ENCODE results near the gene PLK4. TPM values are rescaled to one million over a fixed set of nuclear protein-coding genes. Genes with fewer than 3 reads are reported as not detected.
A peak's percentile ranks its signal among the peaks of the same experiment; 100 is the strongest.
"Not testable (repeated sequence)": the region's sequence is repeated elsewhere in the genome, so short reads cannot be mapped to it uniquely, and the experiment has no call there.

Gene PLK4
- total and polyA plus RNA-seq, 2 of the 4 experiments (the other 2 are of a cell fraction): 11.2 to 15.1 TPM

GRCh38 chr4:127930175-127930574, 49.5 kb downstream of the PLK4 start:
- H4K8ac ChIP-seq (ENCODE audit: low read depth in 2 of 2, low read length in 2 of 2): no peak overlapping the region
- H3K79me1 ChIP-seq (ENCODE audit: low read depth in 1 of 2, low read length in 2 of 2): no peaks in the 10 kb centered on the region; a peak in 1 of 4 replicates
- H2BK15ac ChIP-seq (ENCODE audit: low read depth, low read length): no peak overlapping the region
- peaks cover 3% of the 10 kb centered on the region; the same call in 1 of the 2 replicates for H3K4me1 ChIP-seq (ENCODE audit: control insufficient read depth, insufficient read depth, low read length)
- H2BK5ac ChIP-seq (ENCODE audit: low read depth, low read length, poor library complexity, severe bottlenecking): no peak overlapping the region
- no peak for TF ChIP-seq USF2 (IDR thresholded peaks at IDR 0.05; ENCODE audit: low read depth, low read length)
- TF ChIP-seq CEBPB (IDR thresholded peaks at IDR 0.05; ENCODE audit: low read depth, low read length): 0 out of 2 replicates have a peak, but pooled peaks have one; percentile 3
- H2AK9ac ChIP-seq (replicated peaks; ENCODE audit: low read depth, low read length, poor library complexity): no peak overlapping the region
- intact Hi-C loops (cut with micrococcal nuclease) (no loop called here), dilution Hi-C loops (cut with HindIII; ENCODE audit: low sequenced_read_pairs, unreplicated experiment) (no loop called here), in situ Hi-C loops (cut with MboI; ENCODE audit: low sequenced_read_pairs) (no loop called here)
- H3K27ac ChIP-seq (ENCODE audit: insufficient read depth, low read length): no peak overlapping the region
- POLR2A ChIA-PET (ENCODE audit: unreplicated experiment): no interaction called here
- H2BK120ac ChIP-seq (ENCODE audit: low read depth, low read length): no peak overlapping the region
- H3K4me3 ChIP-seq (ENCODE audit: insufficient read depth, low read depth, low read length): no peak overlapping the region
- no peaks in the 10 kb centered on the region for H3K27me3 ChIP-seq (ENCODE audit: control insufficient read depth, insufficient read depth, low read length)
- no CpG with 5 or more reads among the region's 1 CpG for WGBS, 2 experiments (ENCODE audit: extremely low coverage in 2 of 2, insufficient read length in 1 of 2)
- H3K9me3 ChIP-seq (ENCODE audit: control insufficient read depth, insufficient read depth, low read length): no peaks in the 10 kb centered on the region
- no peaks in the 10 kb centered on the region for H4K20me1 ChIP-seq (ENCODE audit: insufficient read depth, low read length)
- no TSS peak for BruUV-seq (replicated peaks)
- ATAC-seq (ENCODE audit: low read depth) (no peak), DNase-seq (no peak)
- H3K9me1 ChIP-seq (ENCODE audit: insufficient read depth, low read length): no peaks in the 10 kb centered on the region; the same call in 1 of the 2 replicates
- no peak overlapping the region for H3K4ac ChIP-seq (ENCODE audit: low read depth, low read length)
- H3K9ac ChIP-seq (ENCODE audit: low read depth, low read length): no peak overlapping the region
- CTCF ChIA-PET: no interaction called here
- no peak overlapping the region for H3K4me2 ChIP-seq (ENCODE audit: low read depth, low read length)
- H4K91ac ChIP-seq (ENCODE audit: insufficient read depth, low read depth, low read length): no peak overlapping the region
- no peak overlapping the region for H3K18ac ChIP-seq (ENCODE audit: low read depth, low read length)
- H2AK5ac ChIP-seq (ENCODE audit: low read depth, low read length): no peak overlapping the region
- no peak overlapping the region for H3K56ac ChIP-seq (ENCODE audit: extremely low read depth, insufficient read depth, low read length)
- no peak overlapping the region for H3K14ac ChIP-seq (replicated peaks; ENCODE audit: low read depth, low read length)
- no peak overlapping the region for H2BK20ac ChIP-seq (ENCODE audit: low read depth, low read length)
- no peak overlapping the region for H3K23ac ChIP-seq (ENCODE audit: low read depth, low read length)
- no peak overlapping the region for H4K5ac ChIP-seq (ENCODE audit: low read depth, low read length)
- H2AFZ ChIP-seq (replicated peaks; ENCODE audit: low read length, poor library complexity): no peak overlapping the region
- H3K36me3 ChIP-seq (ENCODE audit: control insufficient read depth, insufficient read depth, low read length): peaks cover 5% of the 10 kb centered on the region; the same call in 1 of the 2 replicates

DNA sequence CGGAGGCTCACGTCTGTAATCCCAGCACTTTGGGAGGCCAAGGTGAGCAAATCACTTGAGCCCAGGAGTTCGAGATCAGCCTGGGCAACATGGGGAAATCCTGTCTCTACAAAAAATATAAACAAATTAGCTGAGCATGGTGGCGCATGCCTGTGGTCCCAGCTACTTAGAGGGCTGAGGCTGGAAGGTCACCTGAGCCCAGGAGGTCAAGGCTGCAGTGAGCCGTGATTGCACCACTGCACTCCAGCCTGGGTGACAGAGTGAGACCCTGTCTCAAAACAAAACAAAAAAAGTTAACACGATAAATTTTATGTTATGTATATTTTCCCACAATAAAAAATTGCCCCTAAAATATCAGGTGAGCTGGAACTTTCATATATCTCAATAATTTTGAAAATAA, 51.1 kb downstream of the PLK4 start:
- POLR2A ChIA-PET (ENCODE audit: unreplicated experiment); intact Hi-C loops (cut with micrococcal nuclease); H3K27me3 ChIP-seq (ENCODE audit: control insufficient read depth, insufficient read depth, low read length); H3K79me1 ChIP-seq (ENCODE audit: low read depth in 1 of 2, low read length in 2 of 2); H2BK20ac ChIP-seq (ENCODE audit: low read depth, low read length); H2AK5ac ChIP-seq (ENCODE audit: low read depth, low read length); H3K18ac ChIP-seq (ENCODE audit: low read depth, low read length); H4K8ac ChIP-seq (ENCODE audit: low read depth in 2 of 2, low read length in 2 of 2); H4K20me1 ChIP-seq (ENCODE audit: insufficient read depth, low read length); H3K56ac ChIP-seq (ENCODE audit: extremely low read depth, insufficient read depth, low read length); H2AK9ac ChIP-seq (replicated peaks; ENCODE audit: low read depth, low read length, poor library complexity); H3K9me1 ChIP-seq (ENCODE audit: insufficient read depth, low read length); H3K27ac ChIP-seq (ENCODE audit: insufficient read depth, low read length); in situ Hi-C loops (cut with MboI; ENCODE audit: low sequenced_read_pairs); H3K4me1 ChIP-seq (ENCODE audit: control insufficient read depth, insufficient read depth, low read length); H3K4ac ChIP-seq (ENCODE audit: low read depth, low read length); DNase-seq; H2AFZ ChIP-seq (replicated peaks; ENCODE audit: low read length, poor library complexity); CTCF ChIA-PET; H3K14ac ChIP-seq (replicated peaks; ENCODE audit: low read depth, low read length); H2BK15ac ChIP-seq (ENCODE audit: low read depth, low read length); H3K9ac ChIP-seq (ENCODE audit: low read depth, low read length); H2BK5ac ChIP-seq (ENCODE audit: low read depth, low read length, poor library complexity, severe bottlenecking); H2BK120ac ChIP-seq (ENCODE audit: low read depth, low read length); H3K4me2 ChIP-seq (ENCODE audit: low read depth, low read length); BruUV-seq (replicated peaks); H3K4me3 ChIP-seq (ENCODE audit: insufficient read depth, low read depth, low read length); H4K5ac ChIP-seq (ENCODE audit: low read depth, low read length); H3K23ac ChIP-seq (ENCODE audit: low read depth, low read length); H4K91ac ChIP-seq (ENCODE audit: insufficient read depth, low read depth, low read length); ATAC-seq (ENCODE audit: low read depth); dilution Hi-C loops (cut with HindIII; ENCODE audit: low sequenced_read_pairs, unreplicated experiment); H3K9me3 ChIP-seq (ENCODE audit: control insufficient read depth, insufficient read depth, low read length); H3K36me3 ChIP-seq (ENCODE audit: control insufficient read depth, insufficient read depth, low read length): not testable (repeated sequence)
- WGBS, 2 experiments (ENCODE audit: extremely low coverage in 2 of 2, insufficient read length in 1 of 2): no CpG with 5 or more reads among the region's 6 CpGs
